Uterus (tissue), 4 donors: Measurements from ENCODE around the gene CLOCK. TPM values are rescaled to one million over a fixed set of nuclear protein-coding genes. Genes with fewer than 3 reads are reported as not detected.

Experiments
- DNase-seq, 2 donors: peaks; one replicate each; pipeline ENCODE4 v3.0.0-alpha.2; 2019 to 2020
- H3K27ac ChIP-seq, 2 donors: fragments of 200-600 bp; sonication (generic); 1 replicate in 1 of 2; 2 replicates in 1 of 2; pipeline ENCODE4 v1.5.1; 2016 to 2018
- H3K27me3 ChIP-seq, 2 donors: fragments of 200-600 bp; sonication (generic); one replicate each; pipeline ENCODE4 v1.5.1; 2018 to 2019; ENCODE audit warnings: control low read depth in 1 of 2
- H3K36me3 ChIP-seq, 2 donors: fragments of 200-600 bp; sonication (generic); one replicate each; pipeline ENCODE4 v1.5.1; 2019; ENCODE audit warnings: control low read depth in 1 of 2
- H3K4me1 ChIP-seq, 2 donors: fragments of 200-600 bp; sonication (generic); one replicate each; pipeline ENCODE4 v1.5.1; 2018 to 2019; ENCODE audit warnings: control low read depth in 1 of 2
- H3K4me3 ChIP-seq, 2 donors: fragments of 200-600 bp; sonication (generic); 1 replicate in 1 of 2; 2 replicates in 1 of 2; pipeline ENCODE4 v1.5.1; 2018 to 2019; ENCODE audit warnings: mild to moderate bottlenecking in 1 of 2
- H3K9me3 ChIP-seq, 2 donors: fragments of 200-600 bp; sonication (generic); one replicate each; pipeline ENCODE4 v1.5.1; 2019; ENCODE audit warnings: control low read depth in 1 of 2
- CTCF ChIP-seq, 4 experiments: fragments of 200-600 bp in 2 of 4; fragments of 450-650 bp in 2 of 4; sonication (generic) in 2 of 4; IDR thresholded peaks; one replicate each; pipeline ENCODE4 v1.5.1; 2016 to 2019; ENCODE audit warnings: antibody characterized with exemption in 4 of 4, mild to moderate bottlenecking in 2 of 4, moderate library complexity in 1 of 4
- POLR2A ChIP-seq, 2 donors: fragments of 450-650 bp; IDR thresholded peaks; one replicate each; pipeline ENCODE4 v1.6.1; 2016; ENCODE audit warnings: antibody characterized with exemption in 2 of 2, mild to moderate bottlenecking in 1 of 2, moderate library complexity in 1 of 2
- intact Hi-C: fragments of 100-400 bp; cut with DNase I; formaldehyde crosslinking; loops from one replicate; pipeline ENCODE4 v1.15.1; 2023; ENCODE audit warnings: low total_unique reads
- total RNA-seq, 4 donors: library from RNA; depleted of rRNA in 3 of 4; stranded (reverse); fragments of >200 nt in 3 of 4; gene quantifications; one replicate each; pipeline versions ENCODE4 v1.1.0 to v1.2.4, GENCODE V29; 2014 to 2023
- donor health status: DM: yes; HTN: yes; CAD: no.

The CLOCK gene
- total RNA-seq, 4 donors from 2014 or later: 13.3 to 60.3 (median 29.1) TPM

GRCh38 chr4:55547918-55548317 lies 1.2 kb upstream of the CLOCK start:
- no peak for DNase-seq
- no peak overlapping the region for H3K4me3 ChIP-seq
- no peak for TF ChIP-seq CTCF (IDR thresholded peaks at IDR 0.05)
- no peak for TF ChIP-seq POLR2A (IDR thresholded peaks at IDR 0.05)
- peak overlapping the region; percentile 98 to 99 for H3K27ac ChIP-seq
- no peaks in the 10 kb centered on the region for H3K4me1 ChIP-seq
- no peaks in the 10 kb centered on the region for H3K36me3 ChIP-seq
- no peaks in the 10 kb centered on the region for H3K9me3 ChIP-seq
- intact Hi-C loops: loop anchor here (5.0 kb wide), 1 partner anchor 191 kb away; no protein-coding TSS in a partner anchor
- no peaks in the 10 kb centered on the region for H3K27me3 ChIP-seq

GRCh38 chr4:55547466-55547770 lies 709 bp upstream of the CLOCK start:
- intact Hi-C loops: loop anchor here (5.0 kb wide), 1 partner anchor 190 kb away; no protein-coding TSS in a partner anchor
- DNase-seq: no peak

GRCh38 chr4:55546506-55546755 lies 278 bp downstream of the CLOCK start:
- no peaks in the 10 kb centered on the region for H3K4me1 ChIP-seq
- DNase-seq: no peak
- TF ChIP-seq CTCF (IDR thresholded peaks at IDR 0.05) (no peak), POLR2A (IDR thresholded peaks at IDR 0.05) (no peak)
- intact Hi-C loops: loop anchor here (5.0 kb wide), 1 partner anchor 189 kb away; no protein-coding TSS in a partner anchor
- peak overlapping the region; percentile 98 to 99 for H3K27ac ChIP-seq
- no peaks in the 10 kb centered on the region for H3K27me3 ChIP-seq
- H3K4me3 ChIP-seq: peak overlapping the region; percentile 76 to 80
- no peaks in the 10 kb centered on the region for H3K36me3 ChIP-seq
- no peaks in the 10 kb centered on the region for H3K9me3 ChIP-seq

More at GRCh38 chr4:55547466-55547770, 709 bp upstream of the CLOCK start:
- no peak for TF ChIP-seq POLR2A (IDR thresholded peaks at IDR 0.05)
- TF ChIP-seq CTCF (IDR thresholded peaks at IDR 0.05): no peak
- Histone ChIP-seq H3K4me3 (peak overlapping the region; percentile 76 to 80), H3K27me3 (no peaks in the 10 kb centered on the region), H3K27ac (peak overlapping the region; percentile 98 to 99), H3K36me3 (no peaks in the 10 kb centered on the region), H3K4me1 (no peaks in the 10 kb centered on the region), H3K9me3 (no peaks in the 10 kb centered on the region)

GRCh38 chr4:55545641-55546505 lies 836 bp downstream of the CLOCK start:
- H3K4me1 ChIP-seq: no peaks in the 10 kb centered on the region
- H3K36me3 ChIP-seq: no peaks in the 10 kb centered on the region
- intact Hi-C loops: loop anchor here (5.0 kb wide), 1 partner anchor 189 kb away; no protein-coding TSS in a partner anchor
- TF ChIP-seq POLR2A (IDR thresholded peaks at IDR 0.05) (peak in 1 of 2 donors; percentile 51), CTCF (IDR thresholded peaks at IDR 0.05) (no peak)
- peak overlapping the region; percentile 76 to 80 for H3K4me3 ChIP-seq
- H3K27ac ChIP-seq: peak overlapping the region; percentile 98 to 99
- no peaks in the 10 kb centered on the region for H3K9me3 ChIP-seq
- DNase-seq: peak; percentile 66 to 75
- H3K27me3 ChIP-seq: no peaks in the 10 kb centered on the region

GRCh38 chr4:55545151-55545550 lies 1.6 kb downstream of the CLOCK start:
- Histone ChIP-seq H3K36me3 (no peaks in the 10 kb centered on the region), H3K9me3 (no peaks in the 10 kb centered on the region), H3K4me1 (no peaks in the 10 kb centered on the region), H3K27me3 (no peaks in the 10 kb centered on the region), H3K27ac (peak overlapping the region; percentile 98 to 99), H3K4me3 (peak overlapping the region; percentile 76 to 80)
- TF ChIP-seq POLR2A (IDR thresholded peaks at IDR 0.05) (no peak), CTCF (IDR thresholded peaks at IDR 0.05) (no peak)
- intact Hi-C loops: loop anchor here (5.0 kb wide), 1 partner anchor 188 kb away; no protein-coding TSS in a partner anchor
- DNase-seq: no peak
